GM23338 (cell line): ENCODE measurements around the gene TSPEAR. TPM values are rescaled to one million over a fixed set of nuclear protein-coding genes. Genes with fewer than 3 reads are reported as not detected.

Experiments used
- ATAC-seq: fragments of 200-7000 bp; cut with Tn5 transposase; 3 replicates; pipeline ENCODE4 v1.9.1; 2020
- DNase-seq: peaks from one replicate; pipeline ENCODE4 v3.0.0-alpha.2; 2015; ENCODE audit warnings: low spot score
- H2AFZ ChIP-seq: fragments of 200-600 bp; sonication (generic); 2 replicates; pipeline ENCODE4 v1.8.0; 2016; ENCODE audit warnings: antibody characterized with exemption, mild to moderate bottlenecking, moderate library complexity
- H3F3A ChIP-seq: fragments of 200-600 bp; sonication (generic); replicated peaks from 2 replicates; pipeline ENCODE4 v1.8.0; 2017; ENCODE audit warnings: antibody characterized with exemption, mixed run types, low read depth
- H3K27ac ChIP-seq: fragments of 200-600 bp; sonication (generic); 2 replicates; pipeline ENCODE4 v1.6.1; 2016; ENCODE audit warnings: low read depth
- H3K27me3 ChIP-seq: fragments of 200-600 bp; sonication (generic); 2 replicates; pipeline ENCODE4 v1.8.0; 2016; ENCODE audit warnings: mild to moderate bottlenecking, mixed run types, moderate library complexity; ENCODE audit not compliant: insufficient read depth
- H3K36me3 ChIP-seq: fragments of 200-600 bp; sonication (generic); 2 replicates; pipeline ENCODE4 v1.8.0; 2016; ENCODE audit warnings: mild to moderate bottlenecking; ENCODE audit not compliant: insufficient read depth
- H3K4me1 ChIP-seq: fragments of 200-600 bp; sonication (generic); 2 replicates; pipeline ENCODE4 v1.8.0; 2016; ENCODE audit warnings: mild to moderate bottlenecking, moderate library complexity; ENCODE audit not compliant: insufficient read depth
- H3K4me2 ChIP-seq: fragments of 200-600 bp; sonication (generic); 2 replicates; pipeline ENCODE4 v1.7.1; 2017; ENCODE audit warnings: mixed run types
- H3K4me3 ChIP-seq: fragments of 200-600 bp; sonication (generic); 2 replicates; pipeline ENCODE4 v1.6.1; 2016; ENCODE audit warnings: mixed run types
- H3K79me2 ChIP-seq: fragments of 200-600 bp; sonication (generic); replicated peaks from 2 replicates; pipeline ENCODE4 v1.8.0; 2017; ENCODE audit warnings: mild to moderate bottlenecking; ENCODE audit not compliant: insufficient read depth
- H3K9me2 ChIP-seq: fragments of 200-600 bp; sonication (generic); 2 replicates; pipeline ENCODE4 v1.8.0; 2017; ENCODE audit not compliant: insufficient read depth
- H4K20me1 ChIP-seq: fragments of 200-600 bp; sonication (generic); replicated peaks from 2 replicates; pipeline ENCODE4 v1.8.0; 2017; ENCODE audit warnings: mild to moderate bottlenecking; ENCODE audit not compliant: insufficient read depth
- H3K27ac Mint-ChIP-seq: 2 replicates; pipeline ENCODE4 v1.8.0; 2020; ENCODE audit warnings: inconsistent platforms, mild to moderate bottlenecking, moderate library complexity, mixed read lengths
- H3K27me3 Mint-ChIP-seq: 3 replicates; pipeline ENCODE4 v1.8.0; 2022; ENCODE audit warnings: low read depth, mild to moderate bottlenecking, moderate library complexity, mixed read lengths, inconsistent platforms; ENCODE audit not compliant: insufficient read depth, poor library complexity
- H3K36me3 Mint-ChIP-seq: 3 replicates; pipeline ENCODE4 v1.8.0; 2021; ENCODE audit warnings: low read depth, mild to moderate bottlenecking, inconsistent platforms, moderate library complexity, mixed read lengths
- H3K4me1 Mint-ChIP-seq: 3 replicates; pipeline ENCODE4 v1.8.0; 2020; ENCODE audit warnings: mild to moderate bottlenecking, inconsistent platforms, mixed read lengths
- H3K4me3 Mint-ChIP-seq: 3 replicates; pipeline ENCODE4 v1.8.0; 2021; ENCODE audit warnings: moderate library complexity, mild to moderate bottlenecking, inconsistent platforms, mixed read lengths
- H3K9me3 Mint-ChIP-seq: 3 replicates; pipeline ENCODE4 v1.8.0; 2020; ENCODE audit warnings: moderate library complexity, mild to moderate bottlenecking, inconsistent platforms, mixed read lengths
- ETS1 ChIP-seq: IDR thresholded peaks from 2 replicates; pipeline ENCODE4 v1.6.1; 2016; ENCODE audit warnings: antibody characterized with exemption
- EZH2phosphoT487 ChIP-seq: fragments of 200-600 bp; sonication (generic); IDR thresholded peaks from one replicate; pipeline ENCODE4 v1.8.1; 2018; ENCODE audit warnings: antibody characterized with exemption; ENCODE audit not compliant: unreplicated experiment
- polyA plus RNA-seq: library from polyadenylated mRNA; unstranded; fragments of >200 nt; fragmentation: Nextera tagmentation; extraction: Ambion mirVana; gene quantifications from 2 replicates; pipeline ENCODE4 v1.2.1, GENCODE V29; 2016
- total RNA-seq: library from RNA; depleted of rRNA; stranded (reverse); fragments of >200 nt; shearing (Covaris generic); gene quantifications from 2 replicates; pipeline ENCODE4 v1.2.3, GENCODE V29; 2014
- TF ChIP-seq, protein P1 (sequence below): fragments of 250-450 bp; sonication (Bioruptor Pico); IDR thresholded peaks from 2 replicates; pipeline ENCODE4 v1.5.0; 2020; ENCODE audit warnings: mild to moderate bottlenecking, moderate library complexity

The TSPEAR gene
- total and polyA plus RNA-seq, 2 experiments from 2014 or later = 0.35 to 0.92 TPM

- Histone ChIP-seq H3K4me1 (no peaks in the 10 kb centered on the region), H2AFZ (no peak overlapping the region), H3K4me3 (no peak overlapping the region), H4K20me1 (no peaks in the 10 kb centered on the region), H3K4me2 (no peak overlapping the region), H3K9me2 (0 out of 2 replicates have a peak, but pooled peaks cover 2% of the 10 kb centered on the region), H3F3A (no peaks in the 10 kb centered on the region), H3K79me2 (no peaks in the 10 kb centered on the region), H3K27ac (no peak overlapping the region), H3K36me3 (no peaks in the 10 kb centered on the region), H3K27me3 (no peaks in the 10 kb centered on the region)
- Mint-ChIP-seq H3K4me3 (no peak overlapping the region), H3K27me3 (peaks cover 6% of the 10 kb centered on the region), H3K4me1 (peaks cover 3% of the 10 kb centered on the region; the same call in 2 of the 3 replicates), H3K27ac (no peak overlapping the region), H3K36me3 (no peaks in the 10 kb centered on the region), H3K9me3 (no peaks in the 10 kb centered on the region; the same call in 2 of the 3 replicates)
- DNase-seq (no peak), ATAC-seq (no peak)
- no peak for TF ChIP-seq ETS1
These were observed 182.8 kb downstream of the TSPEAR start for GRCh38 chr21:44528634-44528995.

DNA sequence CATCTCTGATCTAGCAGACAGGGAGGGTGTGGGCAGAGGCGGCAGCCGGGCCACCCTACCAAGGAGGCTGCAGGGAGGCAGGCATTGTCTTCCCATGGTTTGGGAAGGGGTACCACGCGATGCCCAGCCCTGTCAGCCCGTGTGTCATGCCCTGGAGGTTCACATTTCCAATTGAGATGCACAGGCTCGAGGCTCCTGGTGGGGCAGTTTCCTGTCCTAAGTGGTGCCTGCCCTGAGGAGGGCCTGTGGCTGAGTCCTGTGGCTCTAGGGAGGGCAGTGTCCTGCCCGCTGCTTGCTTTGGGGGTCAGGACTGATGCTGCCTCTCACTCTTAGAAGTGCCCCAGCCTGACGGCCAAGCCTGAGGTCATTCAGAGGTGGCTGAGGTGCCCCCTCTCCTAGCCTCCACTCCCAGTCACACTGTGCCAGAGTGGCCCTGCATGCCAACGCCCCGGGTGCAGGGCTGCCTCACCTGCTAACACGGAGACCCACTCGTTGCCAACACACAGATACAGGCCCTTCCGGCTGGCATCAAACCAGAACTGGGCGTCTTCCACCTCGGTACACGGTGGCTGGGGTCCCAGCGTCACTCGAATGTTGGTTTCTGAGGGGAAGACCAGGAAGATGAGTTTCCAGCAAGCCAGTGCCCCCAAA, 183.3 kb downstream of the TSPEAR start:
- DNase-seq (no peak), ATAC-seq (no peak)
- Histone ChIP-seq H3K4me1 (no peaks in the 10 kb centered on the region), H3K4me3 (no peak overlapping the region), H3K27me3 (no peaks in the 10 kb centered on the region), H3K9me2 (0 out of 2 replicates have a peak, but pooled peaks cover 2% of the 10 kb centered on the region), H3K79me2 (no peaks in the 10 kb centered on the region), H3F3A (no peaks in the 10 kb centered on the region), H3K27ac (no peak overlapping the region), H3K4me2 (no peak overlapping the region), H4K20me1 (no peaks in the 10 kb centered on the region), H2AFZ (no peak overlapping the region), H3K36me3 (no peaks in the 10 kb centered on the region)
- TF ChIP-seq, protein P1, sequence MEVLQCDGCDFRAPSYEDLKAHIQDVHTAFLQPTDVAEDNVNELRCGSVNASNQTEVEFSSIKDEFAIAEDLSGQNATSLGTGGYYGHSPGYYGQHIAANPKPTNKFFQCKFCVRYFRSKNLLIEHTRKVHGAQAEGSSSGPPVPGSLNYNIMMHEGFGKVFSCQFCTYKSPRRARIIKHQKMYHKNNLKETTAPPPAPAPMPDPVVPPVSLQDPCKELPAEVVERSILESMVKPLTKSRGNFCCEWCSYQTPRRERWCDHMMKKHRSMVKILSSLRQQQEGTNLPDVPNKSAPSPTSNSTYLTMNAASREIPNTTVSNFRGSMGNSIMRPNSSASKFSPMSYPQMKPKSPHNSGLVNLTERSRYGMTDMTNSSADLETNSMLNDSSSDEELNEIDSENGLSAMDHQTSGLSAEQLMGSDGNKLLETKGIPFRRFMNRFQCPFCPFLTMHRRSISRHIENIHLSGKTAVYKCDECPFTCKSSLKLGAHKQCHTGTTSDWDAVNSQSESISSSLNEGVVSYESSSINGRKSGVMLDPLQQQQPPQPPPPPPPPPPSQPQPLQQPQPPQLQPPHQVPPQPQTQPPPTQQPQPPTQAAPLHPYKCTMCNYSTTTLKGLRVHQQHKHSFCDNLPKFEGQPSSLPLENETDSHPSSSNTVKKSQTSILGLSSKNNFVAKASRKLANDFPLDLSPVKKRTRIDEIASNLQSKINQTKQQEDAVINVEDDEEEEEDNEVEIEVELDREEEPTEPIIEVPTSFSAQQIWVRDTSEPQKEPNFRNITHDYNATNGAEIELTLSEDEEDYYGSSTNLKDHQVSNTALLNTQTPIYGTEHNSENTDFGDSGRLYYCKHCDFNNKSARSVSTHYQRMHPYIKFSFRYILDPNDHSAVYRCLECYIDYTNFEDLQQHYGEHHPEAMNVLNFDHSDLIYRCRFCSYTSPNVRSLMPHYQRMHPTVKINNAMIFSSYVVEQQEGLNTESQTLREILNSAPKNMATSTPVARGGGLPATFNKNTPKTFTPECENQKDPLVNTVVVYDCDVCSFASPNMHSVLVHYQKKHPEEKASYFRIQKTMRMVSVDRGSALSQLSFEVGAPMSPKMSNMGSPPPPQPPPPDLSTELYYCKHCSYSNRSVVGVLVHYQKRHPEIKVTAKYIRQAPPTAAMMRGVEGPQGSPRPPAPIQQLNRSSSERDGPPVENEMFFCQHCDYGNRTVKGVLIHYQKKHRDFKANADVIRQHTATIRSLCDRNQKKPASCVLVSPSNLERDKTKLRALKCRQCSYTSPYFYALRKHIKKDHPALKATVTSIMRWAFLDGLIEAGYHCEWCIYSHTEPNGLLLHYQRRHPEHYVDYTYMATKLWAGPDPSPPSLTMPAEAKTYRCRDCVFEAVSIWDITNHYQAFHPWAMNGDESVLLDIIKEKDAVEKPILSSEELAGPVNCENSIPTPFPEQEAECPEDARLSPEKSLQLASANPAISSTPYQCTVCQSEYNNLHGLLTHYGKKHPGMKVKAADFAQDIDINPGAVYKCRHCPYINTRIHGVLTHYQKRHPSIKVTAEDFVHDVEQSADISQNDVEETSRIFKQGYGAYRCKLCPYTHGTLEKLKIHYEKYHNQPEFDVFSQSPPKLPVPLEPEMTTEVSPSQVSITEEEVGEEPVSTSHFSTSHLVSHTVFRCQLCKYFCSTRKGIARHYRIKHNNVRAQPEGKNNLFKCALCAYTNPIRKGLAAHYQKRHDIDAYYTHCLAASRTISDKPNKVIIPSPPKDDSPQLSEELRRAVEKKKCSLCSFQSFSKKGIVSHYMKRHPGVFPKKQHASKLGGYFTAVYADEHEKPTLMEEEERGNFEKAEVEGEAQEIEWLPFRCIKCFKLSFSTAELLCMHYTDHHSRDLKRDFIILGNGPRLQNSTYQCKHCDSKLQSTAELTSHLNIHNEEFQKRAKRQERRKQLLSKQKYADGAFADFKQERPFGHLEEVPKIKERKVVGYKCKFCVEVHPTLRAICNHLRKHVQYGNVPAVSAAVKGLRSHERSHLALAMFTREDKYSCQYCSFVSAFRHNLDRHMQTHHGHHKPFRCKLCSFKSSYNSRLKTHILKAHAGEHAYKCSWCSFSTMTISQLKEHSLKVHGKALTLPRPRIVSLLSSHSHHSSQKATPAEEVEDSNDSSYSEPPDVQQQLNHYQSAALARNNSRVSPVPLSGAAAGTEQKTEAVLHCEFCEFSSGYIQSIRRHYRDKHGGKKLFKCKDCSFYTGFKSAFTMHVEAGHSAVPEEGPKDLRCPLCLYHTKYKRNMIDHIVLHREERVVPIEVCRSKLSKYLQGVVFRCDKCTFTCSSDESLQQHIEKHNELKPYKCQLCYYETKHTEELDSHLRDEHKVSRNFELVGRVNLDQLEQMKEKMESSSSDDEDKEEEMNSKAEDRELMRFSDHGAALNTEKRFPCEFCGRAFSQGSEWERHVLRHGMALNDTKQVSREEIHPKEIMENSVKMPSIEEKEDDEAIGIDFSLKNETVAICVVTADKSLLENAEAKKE = no peak
- TF ChIP-seq EZH2phosphoT487 = no peak
- Mint-ChIP-seq H3K4me1 (peaks cover 3% of the 10 kb centered on the region; the same call in 2 of the 3 replicates), H3K36me3 (no peaks in the 10 kb centered on the region), H3K9me3 (no peaks in the 10 kb centered on the region; the same call in 2 of the 3 replicates), H3K4me3 (no peak overlapping the region), H3K27ac (no peak overlapping the region), H3K27me3 (peaks cover 6% of the 10 kb centered on the region)
